HEK293 (cell line): ENCODE results near the gene TPPP3.

Experiments
- KLF10 ChIP-seq: fragments of 450-650 bp; IDR thresholded peaks from 2 replicates; pipeline ENCODE4 v1.5.1; 2018; ENCODE audit warnings: missing biosample characterization, mild to moderate bottlenecking, missing genetic modification characterization
- KLF16 ChIP-seq: fragments of 450-650 bp; formaldehyde crosslinking; IDR thresholded peaks from 2 replicates; pipeline ENCODE4 v1.5.1; 2017; ENCODE audit warnings: missing biosample characterization, missing genetic modification characterization
- MYNN ChIP-seq: fragments of 450-650 bp; formaldehyde crosslinking; IDR thresholded peaks from 2 replicates; pipeline ENCODE4 v1.5.1; 2016; ENCODE audit warnings: missing biosample characterization, missing genetic modification characterization, borderline replicate concordance
- OSR2 ChIP-seq: fragments of 450-650 bp; formaldehyde crosslinking; IDR thresholded peaks from 2 replicates; pipeline ENCODE4 v1.5.1; 2016; ENCODE audit warnings: missing biosample characterization, missing genetic modification characterization
- REST ChIP-seq: fragments of 450-650 bp; formaldehyde crosslinking; IDR thresholded peaks from 2 replicates; pipeline ENCODE4 v1.5.1; 2016; ENCODE audit warnings: missing biosample characterization, missing genetic modification characterization
- SALL2 ChIP-seq: fragments of 450-650 bp; formaldehyde crosslinking; IDR thresholded peaks from 2 replicates; pipeline ENCODE4 v1.5.0; 2017; ENCODE audit warnings: missing biosample characterization, mild to moderate bottlenecking, missing genetic modification characterization, borderline replicate concordance
- SP7 ChIP-seq: fragments of 450-650 bp; formaldehyde crosslinking; IDR thresholded peaks from 2 replicates; pipeline ENCODE4 v1.5.1; 2016; ENCODE audit warnings: missing biosample characterization, missing genetic modification characterization
- ZBTB1 ChIP-seq: fragments of 450-650 bp; formaldehyde crosslinking; IDR thresholded peaks from 2 replicates; pipeline ENCODE4 v1.5.1; 2016; ENCODE audit warnings: missing biosample characterization, missing genetic modification characterization
- ZEB2 ChIP-seq: fragments of 450-650 bp; formaldehyde crosslinking; IDR thresholded peaks from 2 replicates; pipeline ENCODE4 v1.5.1; 2016; ENCODE audit warnings: missing biosample characterization, missing genetic modification characterization
- ZFP69B ChIP-seq: fragments of 450-650 bp; formaldehyde crosslinking; IDR thresholded peaks from 2 replicates; pipeline ENCODE4 v1.5.1; 2016; ENCODE audit warnings: missing biosample characterization, missing genetic modification characterization
- ZNF140 ChIP-seq: fragments of 450-650 bp; formaldehyde crosslinking; IDR thresholded peaks from 2 replicates; pipeline ENCODE4 v1.5.1; 2016; ENCODE audit warnings: missing biosample characterization, missing genetic modification characterization
- ZNF16 ChIP-seq: fragments of 450-650 bp; formaldehyde crosslinking; IDR thresholded peaks from 2 replicates; pipeline ENCODE4 v1.5.1; 2016; ENCODE audit warnings: low read depth, missing biosample characterization, missing genetic modification characterization
- ZNF174 ChIP-seq: fragments of 450-650 bp; formaldehyde crosslinking; IDR thresholded peaks from 2 replicates; pipeline ENCODE4 v1.5.0; 2017; ENCODE audit warnings: missing biosample characterization, mild to moderate bottlenecking, missing genetic modification characterization
- ZNF18 ChIP-seq: fragments of 450-650 bp; formaldehyde crosslinking; IDR thresholded peaks from 2 replicates; pipeline ENCODE4 v1.5.1; 2016; ENCODE audit warnings: missing biosample characterization, missing genetic modification characterization
- ZNF23 ChIP-seq: fragments of 450-650 bp; formaldehyde crosslinking; IDR thresholded peaks from 2 replicates; pipeline ENCODE4 v1.5.1; 2016; ENCODE audit warnings: missing biosample characterization, missing genetic modification characterization, borderline replicate concordance
- ZNF248 ChIP-seq: fragments of 450-650 bp; formaldehyde crosslinking; IDR thresholded peaks from 2 replicates; pipeline ENCODE4 v1.5.1; 2017; ENCODE audit warnings: missing biosample characterization, missing genetic modification characterization
- ZNF341 ChIP-seq: fragments of 450-650 bp; formaldehyde crosslinking; IDR thresholded peaks from 2 replicates; pipeline ENCODE4; 2016; ENCODE audit warnings: low read depth, missing biosample characterization, missing genetic modification characterization
- ZNF354C ChIP-seq: fragments of 450-650 bp; formaldehyde crosslinking; IDR thresholded peaks from 2 replicates; pipeline ENCODE4 v1.5.1; 2016; ENCODE audit warnings: missing biosample characterization, missing genetic modification characterization, low read depth, borderline replicate concordance
- ZNF362 ChIP-seq: fragments of 450-650 bp; formaldehyde crosslinking; IDR thresholded peaks from 2 replicates; pipeline ENCODE4 v1.5.1; 2016; ENCODE audit warnings: missing biosample characterization, missing genetic modification characterization
- ZNF366 ChIP-seq: fragments of 450-650 bp; formaldehyde crosslinking; conservative IDR thresholded peaks from 2 replicates; pipeline ENCODE4 v1.5.1; 2016; ENCODE audit warnings: missing biosample characterization, missing genetic modification characterization
- ZNF391 ChIP-seq: fragments of 450-650 bp; formaldehyde crosslinking; IDR thresholded peaks from 2 replicates; pipeline ENCODE4 v1.5.1; 2016; ENCODE audit warnings: low read depth, missing biosample characterization, missing genetic modification characterization, borderline replicate concordance
- ZNF449 ChIP-seq: fragments of 450-650 bp; formaldehyde crosslinking; IDR thresholded peaks from 2 replicates; pipeline ENCODE4 v1.5.1; 2017; ENCODE audit warnings: missing biosample characterization, mild to moderate bottlenecking, missing genetic modification characterization, moderate library complexity
- ZNF521 ChIP-seq: fragments of 450-650 bp; formaldehyde crosslinking; IDR thresholded peaks from 2 replicates; pipeline ENCODE4 v1.5.1; 2017; ENCODE audit warnings: missing biosample characterization, mild to moderate bottlenecking, missing genetic modification characterization
- ZNF626 ChIP-seq: fragments of 450-650 bp; sonication (Bioruptor Pico); formaldehyde crosslinking; IDR thresholded peaks from 2 replicates; pipeline ENCODE4 v1.5.1; 2018; ENCODE audit warnings: missing biosample characterization, missing genetic modification characterization, inconsistent platforms
- ZNF776 ChIP-seq: fragments of 450-650 bp; formaldehyde crosslinking; IDR thresholded peaks from 2 replicates; pipeline ENCODE4 v1.5.0; 2017; ENCODE audit warnings: missing biosample characterization, missing genetic modification characterization, borderline replicate concordance
- ZSCAN16 ChIP-seq: fragments of 450-650 bp; formaldehyde crosslinking; IDR thresholded peaks from 2 replicates; pipeline ENCODE4 v1.5.1; 2016; ENCODE audit warnings: missing biosample characterization, missing genetic modification characterization
- TF ChIP-seq, protein P1 (sequence below): fragments of 450-650 bp; formaldehyde crosslinking; IDR thresholded peaks from 2 replicates; pipeline ENCODE4 v1.5.1; 2016; ENCODE audit warnings: missing biosample characterization, missing genetic modification characterization
- TF ChIP-seq, protein P2 (sequence below): fragments of 450-650 bp; formaldehyde crosslinking; IDR thresholded peaks from 2 replicates; pipeline ENCODE4 v1.5.1; 2017; ENCODE audit warnings: missing biosample characterization, missing genetic modification characterization

The TPPP3 gene

GRCh38 chr16:67415872-67416793 is 22.8 kb upstream of the TPPP3 start, which contains the start of gene ZDHHC1 (continued):
- TF ChIP-seq REST (tag by site-specific recombination) (0 out of 2 replicates have a peak, but pooled peaks have one; percentile 18), ZEB2 (0 out of 2 replicates have a peak, but pooled peaks have one; percentile 28), ZSCAN16 (tag by site-specific recombination) (no peak), ZNF140 (tag by site-specific recombination) (no peak), ZFP69B (tag by site-specific recombination) (0 out of 2 replicates have a peak, but pooled peaks have one; percentile 75), ZNF391 (tag by site-specific recombination) (peak; percentile 46; the same call in 1 of the 2 replicates), ZNF366 (tag by site-specific recombination) (no peak), MYNN (tag by site-specific recombination) (no peak), SP7 (tag by site-specific recombination) (0 out of 2 replicates have a peak, but pooled peaks have one; percentile 34), ZNF174 (tag by site-specific recombination) (no peak), ZNF776 (tag by site-specific recombination) (no peak), ZNF521 (tag by site-specific recombination) (no peak), ZNF23 (tag by site-specific recombination) (no peak), ZNF354C (tag by site-specific recombination) (no peak), SALL2 (tag by site-specific recombination) (no peak), KLF16 (0 out of 2 replicates have a peak, but pooled peaks have one; percentile 65), ZNF626 (tag by site-specific recombination) (no peak), ZBTB1 (tag by site-specific recombination) (no peak), KLF10 (no peak), ZNF362 (tag by site-specific recombination) (no peak), ZNF248 (tag by site-specific recombination) (no peak), OSR2 (tag by site-specific recombination) (no peak), ZNF18 (no peak), ZNF449 (peak; percentile 58; the same call in 1 of the 2 replicates), ZNF341 (tag by site-specific recombination) (no peak), ZNF16 (tag by site-specific recombination) (no peak)
- TF ChIP-seq, protein P1, sequence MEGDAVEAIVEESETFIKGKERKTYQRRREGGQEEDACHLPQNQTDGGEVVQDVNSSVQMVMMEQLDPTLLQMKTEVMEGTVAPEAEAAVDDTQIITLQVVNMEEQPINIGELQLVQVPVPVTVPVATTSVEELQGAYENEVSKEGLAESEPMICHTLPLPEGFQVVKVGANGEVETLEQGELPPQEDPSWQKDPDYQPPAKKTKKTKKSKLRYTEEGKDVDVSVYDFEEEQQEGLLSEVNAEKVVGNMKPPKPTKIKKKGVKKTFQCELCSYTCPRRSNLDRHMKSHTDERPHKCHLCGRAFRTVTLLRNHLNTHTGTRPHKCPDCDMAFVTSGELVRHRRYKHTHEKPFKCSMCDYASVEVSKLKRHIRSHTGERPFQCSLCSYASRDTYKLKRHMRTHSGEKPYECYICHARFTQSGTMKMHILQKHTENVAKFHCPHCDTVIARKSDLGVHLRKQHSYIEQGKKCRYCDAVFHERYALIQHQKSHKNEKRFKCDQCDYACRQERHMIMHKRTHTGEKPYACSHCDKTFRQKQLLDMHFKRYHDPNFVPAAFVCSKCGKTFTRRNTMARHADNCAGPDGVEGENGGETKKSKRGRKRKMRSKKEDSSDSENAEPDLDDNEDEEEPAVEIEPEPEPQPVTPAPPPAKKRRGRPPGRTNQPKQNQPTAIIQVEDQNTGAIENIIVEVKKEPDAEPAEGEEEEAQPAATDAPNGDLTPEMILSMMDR (tag by site-specific recombination): peak; percentile 80
- TF ChIP-seq, protein P2, sequence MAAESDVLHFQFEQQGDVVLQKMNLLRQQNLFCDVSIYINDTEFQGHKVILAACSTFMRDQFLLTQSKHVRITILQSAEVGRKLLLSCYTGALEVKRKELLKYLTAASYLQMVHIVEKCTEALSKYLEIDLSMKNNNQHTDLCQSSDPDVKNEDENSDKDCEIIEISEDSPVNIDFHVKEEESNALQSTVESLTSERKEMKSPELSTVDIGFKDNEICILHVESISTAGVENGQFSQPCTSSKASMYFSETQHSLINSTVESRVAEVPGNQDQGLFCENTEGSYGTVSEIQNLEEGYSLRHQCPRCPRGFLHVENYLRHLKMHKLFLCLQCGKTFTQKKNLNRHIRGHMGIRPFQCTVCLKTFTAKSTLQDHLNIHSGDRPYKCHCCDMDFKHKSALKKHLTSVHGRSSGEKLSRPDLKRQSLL (tag by site-specific recombination): peak; percentile 100
